HG03342 (cell line): ENCODE data around the gene SRP9.
"Not testable (repeated sequence)": the region's sequence is repeated elsewhere in the genome, so short reads cannot be mapped to it uniquely, and the experiment has no call there.

ENCODE experiments used
- ATAC-seq: cut with Tn5 transposase; IDR thresholded peaks from one replicate; pipeline ENCODE4 v1.9.1; 2021; ENCODE audit warnings: mild to moderate bottlenecking, moderate library complexity; ENCODE audit not compliant: unreplicated experiment

SRP9 gene

DNA sequence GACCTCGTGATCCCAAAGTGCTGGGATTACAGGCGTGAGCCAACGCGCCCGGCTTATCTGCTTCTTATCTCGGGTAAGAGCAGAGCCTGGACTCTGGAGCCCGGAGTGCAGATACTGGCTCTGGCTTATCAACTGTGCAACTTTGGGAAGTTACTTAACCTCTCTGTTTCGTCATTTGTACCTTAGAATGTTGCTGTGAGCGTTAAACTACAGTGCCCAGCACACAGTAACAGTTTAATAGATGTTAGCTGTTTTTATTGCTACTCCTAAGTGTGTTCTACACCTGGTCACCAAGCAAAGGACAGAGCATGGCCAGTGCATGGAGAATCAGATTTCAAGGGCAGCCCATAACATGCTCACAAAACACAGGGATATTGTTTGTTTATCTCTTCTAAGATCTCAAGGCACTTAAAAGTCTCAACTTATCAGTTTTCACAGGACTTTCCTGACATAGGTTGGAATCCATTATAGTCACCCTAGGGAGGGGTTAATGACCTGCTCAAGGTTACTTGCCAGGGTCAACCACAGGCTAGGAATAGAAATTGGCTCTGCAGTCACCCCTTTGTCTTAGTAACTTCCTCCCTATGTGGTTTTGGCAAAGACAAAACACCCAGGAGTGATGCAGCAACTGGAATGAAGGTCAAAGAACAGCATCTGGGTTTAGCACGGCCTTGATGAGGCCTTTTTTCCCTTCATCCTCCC, 22.5 kb upstream of the SRP9 start:
- no peak for ATAC-seq

DNA sequence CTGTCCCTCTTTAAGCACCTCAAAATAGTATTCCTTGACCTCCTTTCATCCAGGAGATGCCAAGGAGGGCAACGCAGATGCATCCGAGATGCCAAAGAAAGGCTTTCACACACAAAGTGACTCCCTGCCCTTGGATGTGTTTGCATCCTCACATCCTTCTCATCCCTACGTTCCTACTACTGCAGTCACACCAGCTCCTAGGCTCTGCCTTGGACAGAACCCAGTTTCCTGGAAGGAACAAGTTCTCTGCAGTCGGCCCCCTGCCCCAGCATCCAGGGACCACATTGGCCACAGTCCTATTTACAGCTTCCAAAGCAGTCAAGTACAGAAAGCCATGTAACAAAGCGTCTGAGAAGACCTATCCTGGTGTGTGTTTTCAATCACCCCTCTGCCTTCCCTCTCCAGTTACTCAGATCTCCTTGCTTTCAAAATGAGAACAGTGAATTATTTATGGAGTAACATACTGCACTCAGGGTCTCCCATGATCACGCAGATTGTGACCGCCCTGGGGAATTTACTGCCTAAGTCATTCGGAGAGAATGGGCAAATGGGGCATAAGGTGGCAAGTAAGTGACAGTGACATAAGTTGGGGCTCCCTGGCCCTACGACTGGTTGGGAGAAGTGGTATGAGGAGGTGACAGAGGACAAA, 21.8 kb upstream of the SRP9 start:
- ATAC-seq: no peak

DNA sequence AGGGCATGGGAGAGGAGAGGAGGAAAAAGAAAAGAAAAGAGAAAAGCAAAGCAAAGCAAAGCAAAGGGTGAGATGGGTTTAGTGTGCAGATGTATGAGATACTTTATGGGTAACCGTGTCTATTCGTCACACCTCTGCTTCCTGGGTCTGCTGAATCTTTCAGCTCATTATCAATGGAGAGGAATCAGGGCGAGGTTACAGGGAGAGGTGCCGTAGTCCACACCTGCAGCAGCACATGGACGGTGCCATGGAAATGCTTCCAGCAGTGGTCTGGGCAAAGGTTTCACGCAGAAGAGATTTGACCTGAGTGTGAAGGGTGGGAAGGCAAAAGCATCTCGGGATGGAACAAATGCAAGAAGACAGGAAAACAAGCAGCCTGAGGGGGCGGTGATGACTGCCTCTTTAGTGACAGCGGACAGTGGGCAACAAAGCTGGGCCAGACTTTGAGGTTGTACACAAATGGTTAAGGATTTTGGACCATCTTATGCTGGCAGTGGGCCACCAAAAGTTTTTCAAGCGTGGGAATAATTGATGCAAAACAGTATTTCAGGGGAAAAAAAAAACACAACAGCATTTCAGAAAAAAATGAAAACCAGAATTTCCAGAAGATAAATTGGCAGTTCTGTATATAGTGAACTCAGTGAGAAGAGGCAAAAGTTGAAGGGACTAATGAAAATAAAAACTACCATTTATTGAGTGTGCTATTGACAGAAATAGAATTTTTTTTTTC, 19.5 kb upstream of the SRP9 start:
- ATAC-seq: no peak

DNA sequence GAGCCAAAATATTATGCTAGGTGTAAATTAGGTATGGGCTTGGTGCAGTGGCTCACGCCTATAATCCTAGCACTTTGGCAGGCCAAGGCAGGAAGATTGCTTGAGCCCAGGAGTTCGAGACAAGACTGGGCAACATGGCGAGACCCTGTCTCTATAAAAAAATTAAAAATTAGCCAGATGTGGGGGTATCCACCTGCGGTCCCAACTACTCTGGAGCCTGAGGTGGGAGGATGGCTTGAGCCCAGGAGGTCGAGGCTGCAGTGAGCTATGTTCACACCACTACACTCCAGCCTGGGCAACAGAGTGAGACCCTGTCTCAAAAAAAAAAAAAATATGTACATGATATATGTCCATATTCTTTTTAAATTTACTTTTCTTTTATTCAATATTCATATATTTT, 17.7 kb upstream of the SRP9 start:
- ATAC-seq: not testable (repeated sequence)

DNA sequence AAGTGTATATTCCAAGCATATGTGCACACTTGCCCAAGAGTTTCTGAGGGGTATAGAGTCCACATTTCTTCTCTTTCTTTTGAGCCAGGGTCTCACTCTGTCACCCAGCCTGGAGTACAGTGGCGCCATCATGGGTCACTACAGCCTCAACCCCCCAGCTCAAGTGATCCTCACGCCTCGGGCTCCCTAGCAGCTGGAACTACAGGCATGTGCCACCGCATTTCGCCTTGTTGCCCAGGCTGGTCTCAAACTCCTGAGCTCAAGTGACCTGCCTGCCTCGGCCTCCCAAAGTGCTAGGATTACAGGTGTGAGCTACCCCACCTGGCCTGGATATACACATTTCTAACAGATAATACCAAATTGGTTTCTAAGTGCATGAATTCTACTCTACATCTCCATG, 17.1 kb upstream of the SRP9 start:
- no peak for ATAC-seq

DNA sequence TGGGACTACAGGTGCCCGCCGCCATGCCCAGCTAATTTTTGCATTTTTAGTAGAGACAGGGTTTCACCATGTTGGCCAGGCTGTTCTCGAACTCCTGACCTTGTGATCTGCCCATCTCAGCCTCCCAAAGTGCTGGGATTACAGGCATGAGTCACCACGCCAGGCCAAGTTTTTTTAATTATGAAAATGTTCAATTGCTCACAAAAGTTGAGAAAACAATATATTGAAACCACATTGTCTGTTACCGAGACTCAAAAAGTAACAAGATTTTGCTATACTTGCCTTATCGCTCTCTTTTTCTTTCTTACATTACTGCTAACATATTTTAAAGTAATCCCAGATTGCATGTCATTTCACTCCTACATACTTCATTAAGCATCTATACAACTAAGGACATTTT, 16.2 kb upstream of the SRP9 start:
- not testable (repeated sequence) for ATAC-seq

DNA sequence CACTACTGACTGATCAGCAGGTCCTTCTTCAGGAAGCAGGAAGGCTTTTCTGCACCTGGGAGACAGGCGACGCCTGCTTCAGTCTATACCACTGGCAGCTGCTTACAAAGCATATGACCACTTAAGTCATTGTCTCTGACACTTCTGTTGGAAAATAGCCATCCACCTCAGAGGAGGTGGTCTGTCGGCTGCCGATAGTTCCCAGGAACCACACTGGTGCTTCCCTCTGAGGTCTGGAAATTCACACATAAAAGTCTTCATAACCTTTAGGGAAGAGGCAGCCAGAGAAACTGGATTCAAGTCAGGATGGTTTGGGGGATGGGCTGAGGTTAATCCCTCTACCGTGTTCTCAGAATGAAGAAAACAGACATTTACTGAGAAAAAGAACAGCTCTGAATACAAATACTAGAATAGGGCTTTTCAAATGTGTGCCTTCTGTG, 15.6 kb upstream of the SRP9 start:
- no peak for ATAC-seq

DNA sequence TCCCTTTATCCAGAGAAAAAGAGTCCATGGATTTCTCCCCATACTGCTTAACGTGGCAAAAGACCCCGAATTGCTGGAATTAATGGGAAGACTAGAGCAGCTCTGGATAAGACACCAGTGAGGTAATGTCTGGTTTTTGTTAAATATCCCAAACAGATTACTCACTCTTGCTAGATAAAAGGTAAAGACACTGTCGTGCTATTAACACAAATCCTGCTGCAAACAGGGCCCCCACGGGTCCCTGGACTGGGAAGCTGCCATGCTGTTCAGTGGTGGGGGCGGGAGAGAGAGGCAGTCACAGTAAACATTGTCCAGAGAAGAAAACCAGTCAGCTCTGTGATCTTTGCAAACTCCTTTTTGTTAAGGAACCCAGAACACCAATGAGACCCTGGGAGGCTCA, 15.2 kb upstream of the SRP9 start:
- no peak for ATAC-seq

DNA sequence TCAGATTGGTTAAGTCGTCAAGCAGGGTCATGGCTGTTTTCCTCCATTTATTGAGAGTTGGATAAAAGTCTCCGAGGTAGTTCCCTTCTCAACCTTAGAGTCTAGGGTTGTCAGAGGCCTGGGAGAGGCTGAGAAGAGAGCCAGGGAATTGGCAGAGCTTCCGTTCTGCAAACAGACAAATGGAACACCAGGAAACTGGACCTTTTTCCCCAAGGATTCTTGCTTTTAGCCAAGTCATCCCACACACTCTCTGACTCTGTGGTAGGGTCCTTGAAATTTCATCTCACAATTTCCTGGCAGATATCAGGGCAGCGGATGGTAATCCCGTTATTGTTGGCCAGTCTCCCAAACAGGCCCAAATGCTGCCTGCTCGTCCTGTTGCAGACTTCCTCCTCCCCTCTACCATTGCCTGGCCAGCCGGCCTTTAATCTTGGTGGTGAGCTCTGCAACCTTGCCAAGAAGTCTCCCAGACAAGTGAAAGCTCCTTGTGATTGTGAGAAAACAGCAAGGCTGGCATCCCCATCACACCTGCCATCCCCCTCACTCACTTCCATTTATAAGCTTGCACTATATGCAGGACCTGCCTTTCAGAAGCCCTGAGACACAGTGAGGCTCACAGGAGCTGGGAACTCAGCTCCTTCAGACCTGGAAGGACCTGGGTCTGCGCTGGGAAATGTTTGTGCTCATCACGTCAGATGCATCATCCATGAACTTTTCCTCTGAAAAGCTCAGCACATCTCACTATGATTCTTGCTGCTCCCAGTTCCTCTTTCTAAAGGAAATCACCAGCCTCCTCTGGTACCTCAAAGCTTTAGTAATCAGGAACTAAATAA, 13.7 kb upstream of the SRP9 start:
- ATAC-seq: no peak

DNA sequence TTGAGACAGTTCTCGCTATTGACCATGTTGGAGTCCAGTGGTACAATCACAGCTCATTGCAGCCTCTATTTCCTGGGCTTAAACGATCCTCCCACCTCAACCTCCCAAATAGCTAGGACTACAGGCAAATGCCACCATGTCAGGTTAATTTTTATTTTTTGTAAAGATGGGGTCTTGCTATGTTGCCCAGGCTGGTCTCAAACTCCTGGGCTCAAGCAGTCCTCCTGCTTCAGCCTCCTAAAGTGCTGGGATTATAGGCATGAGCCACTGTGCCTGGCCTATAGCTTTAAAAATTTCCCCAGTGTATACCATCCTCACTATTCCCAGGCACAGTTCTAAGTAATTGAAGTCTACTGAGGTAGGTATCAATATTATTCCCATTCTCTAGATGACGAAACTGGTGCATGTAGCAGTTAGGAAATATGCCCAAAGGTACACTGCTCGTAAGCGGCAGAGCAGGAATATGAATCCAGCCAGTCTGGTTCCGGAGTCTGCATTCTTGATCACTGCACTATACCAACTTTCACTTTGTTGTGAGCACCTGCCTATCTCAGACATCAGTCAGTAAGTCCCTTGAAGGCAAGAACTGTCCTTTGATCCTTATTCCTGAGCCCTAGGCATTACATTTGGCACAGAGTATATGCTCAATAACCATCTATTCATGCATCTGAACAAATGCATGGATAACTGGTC, 11.5 kb upstream of the SRP9 start:
- ATAC-seq: no peak

DNA sequence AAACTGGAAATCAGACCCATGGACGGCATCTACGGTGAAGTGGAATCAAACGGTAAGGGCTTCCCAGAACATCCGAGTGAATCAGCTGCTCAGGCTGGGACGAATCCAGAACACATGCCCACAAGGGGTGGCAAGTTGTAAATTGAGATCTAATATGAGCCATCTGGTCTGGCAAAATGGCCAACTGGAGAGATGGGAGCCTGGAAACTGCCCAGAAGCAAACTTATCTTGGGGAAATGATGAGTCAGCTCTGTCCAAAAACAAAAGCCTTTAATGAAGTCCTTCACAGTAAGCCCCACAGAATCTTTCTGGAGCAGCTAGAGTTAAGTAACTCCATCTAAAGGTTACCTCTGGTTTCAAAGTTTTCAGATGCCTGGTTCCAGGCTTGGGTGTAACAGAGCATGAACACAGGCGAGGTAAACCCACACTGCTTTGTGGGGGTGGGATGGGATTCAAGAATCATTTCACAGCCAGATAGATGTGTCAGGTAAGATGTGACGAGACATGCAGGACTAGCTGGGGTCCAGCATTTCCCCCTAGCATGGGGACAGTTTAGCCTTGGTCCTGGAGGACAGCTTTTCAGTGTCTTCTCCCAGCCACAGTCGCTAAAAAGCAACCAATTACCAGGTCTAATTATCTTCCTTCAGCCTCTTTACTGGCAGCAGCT, 10.5 kb upstream of the SRP9 start:
- no peak for ATAC-seq

DNA sequence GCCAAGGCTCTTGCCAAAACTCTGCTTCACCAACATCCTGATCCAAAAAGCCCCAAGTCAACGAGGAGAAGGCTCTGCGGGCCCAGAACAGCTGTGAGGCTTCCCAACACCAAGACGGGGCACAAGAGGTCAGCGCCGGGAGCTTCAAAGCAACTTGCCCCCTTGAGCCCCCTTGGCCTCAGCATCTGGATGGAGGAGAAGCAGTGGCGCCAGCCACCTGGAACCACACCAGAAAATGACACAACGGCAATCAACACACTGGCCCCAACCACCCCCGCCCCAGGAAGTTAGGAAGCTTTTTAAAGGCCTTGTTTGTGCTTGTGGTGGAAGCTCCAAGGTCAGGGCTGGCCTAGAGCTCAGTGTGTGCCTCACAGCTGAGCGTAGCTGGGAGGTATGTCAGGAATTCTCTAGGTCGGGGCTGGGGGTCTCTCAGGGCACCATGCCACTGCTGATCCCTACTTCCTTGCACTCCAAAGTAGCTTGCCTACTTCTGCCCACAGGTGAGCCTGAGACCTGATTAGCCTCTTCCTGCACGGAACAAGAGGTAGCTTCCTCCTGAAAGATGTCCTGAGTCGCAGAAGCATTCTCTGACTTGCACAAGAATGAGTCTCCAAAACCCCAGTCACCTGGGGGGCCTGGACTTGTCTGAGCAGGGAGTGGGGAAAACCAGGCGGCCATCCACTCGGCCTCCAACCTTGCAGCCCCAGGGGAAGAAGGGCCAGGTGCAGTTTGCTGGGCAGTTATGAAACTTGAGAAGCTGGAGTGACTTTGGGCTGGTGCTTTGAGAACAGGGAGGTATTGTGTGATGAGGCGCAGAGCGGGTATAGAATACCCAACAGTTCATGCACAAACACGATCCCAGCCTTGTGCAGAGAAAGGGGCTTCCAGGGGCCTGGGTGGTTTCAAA, 9.7 kb upstream of the SRP9 start:
- ATAC-seq: no peak

DNA sequence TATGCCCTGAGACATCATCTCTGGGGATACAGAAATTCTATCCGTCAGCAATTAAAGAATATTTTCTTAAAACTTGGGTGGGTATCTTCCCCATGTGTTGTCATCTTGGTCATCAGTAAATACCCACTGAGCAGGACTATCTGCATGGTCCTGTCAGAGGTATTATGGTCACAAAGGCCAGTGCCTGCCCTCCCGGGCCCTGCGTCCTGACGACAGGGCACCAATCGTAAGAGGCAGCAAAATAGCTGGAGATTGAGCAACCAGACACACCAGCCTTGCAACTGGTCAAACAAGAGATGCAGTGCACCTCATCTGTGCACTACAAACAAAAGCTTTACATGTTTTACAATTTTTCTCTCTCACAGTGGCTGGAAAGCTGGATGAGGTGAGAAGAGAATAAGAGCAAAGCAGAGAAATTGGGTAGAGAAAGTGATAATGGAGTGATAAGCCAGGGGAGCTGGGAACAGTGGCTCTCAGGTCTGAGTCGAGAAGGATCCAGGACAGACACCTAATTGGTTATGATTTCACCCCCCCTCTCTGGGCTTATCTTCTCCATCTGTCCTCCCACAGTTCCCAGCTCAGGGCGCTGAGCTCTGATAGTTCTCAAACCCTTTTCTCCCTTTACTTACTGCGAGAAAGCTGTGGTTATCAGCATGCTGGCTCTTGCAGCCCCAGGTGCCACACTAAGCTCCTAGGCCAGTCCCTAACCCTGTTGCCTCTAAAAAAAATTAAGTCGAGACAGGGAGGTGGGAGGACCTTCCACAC, 8.8 kb upstream of the SRP9 start:
- ATAC-seq: no peak

DNA sequence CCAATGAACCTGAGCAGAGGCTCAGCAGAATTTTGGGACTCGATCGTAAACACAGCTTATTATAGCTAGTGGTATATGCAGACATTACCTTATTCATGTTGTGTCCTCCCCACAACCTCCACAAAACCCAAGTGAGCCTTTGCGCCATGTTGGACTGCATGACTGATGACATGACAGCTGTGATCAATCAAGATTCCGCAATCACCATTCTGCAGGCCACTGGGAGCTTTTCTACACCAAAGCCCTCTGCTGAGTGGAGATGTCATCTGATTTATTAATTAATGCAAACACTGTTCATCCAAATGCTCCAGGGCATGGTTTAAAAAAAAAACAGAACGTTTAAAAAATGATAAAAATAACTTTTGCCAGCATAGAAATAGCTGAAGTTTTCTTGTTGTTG, 7.9 kb upstream of the SRP9 start:
- no peak for ATAC-seq

DNA sequence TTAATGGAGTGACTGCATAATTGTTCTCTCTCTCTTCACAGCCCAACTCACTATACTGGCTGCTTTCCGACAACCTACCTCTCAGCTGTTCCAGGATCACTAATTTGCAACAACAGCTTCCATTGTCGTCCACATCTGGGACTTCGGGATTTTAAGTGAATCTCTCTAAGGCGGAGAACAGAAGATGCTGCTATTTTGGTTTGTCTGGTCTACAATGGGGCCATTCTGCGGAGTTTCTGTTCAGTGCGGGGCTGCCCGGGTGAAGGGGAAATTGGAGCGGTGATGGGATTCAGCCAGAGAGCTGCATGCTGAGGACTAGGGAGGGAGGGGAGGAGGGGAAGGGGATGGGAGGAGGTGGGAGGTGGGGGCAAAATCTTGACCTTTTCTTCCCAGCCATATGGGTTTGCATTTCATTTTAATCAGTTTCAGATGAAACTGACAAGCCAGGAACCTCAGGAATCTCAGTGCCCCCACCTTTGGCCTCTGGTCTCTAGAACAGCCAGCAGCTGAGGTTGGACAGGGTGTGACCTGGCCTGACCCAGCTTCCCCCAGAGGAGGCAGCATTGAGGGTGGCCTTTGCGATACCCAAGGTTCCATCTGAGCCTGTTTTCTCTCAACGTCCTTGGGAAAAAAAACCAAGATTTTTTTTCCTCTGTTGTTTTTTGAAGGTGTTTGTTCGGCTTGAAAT, 6.9 kb upstream of the SRP9 start:
- no peak for ATAC-seq

DNA sequence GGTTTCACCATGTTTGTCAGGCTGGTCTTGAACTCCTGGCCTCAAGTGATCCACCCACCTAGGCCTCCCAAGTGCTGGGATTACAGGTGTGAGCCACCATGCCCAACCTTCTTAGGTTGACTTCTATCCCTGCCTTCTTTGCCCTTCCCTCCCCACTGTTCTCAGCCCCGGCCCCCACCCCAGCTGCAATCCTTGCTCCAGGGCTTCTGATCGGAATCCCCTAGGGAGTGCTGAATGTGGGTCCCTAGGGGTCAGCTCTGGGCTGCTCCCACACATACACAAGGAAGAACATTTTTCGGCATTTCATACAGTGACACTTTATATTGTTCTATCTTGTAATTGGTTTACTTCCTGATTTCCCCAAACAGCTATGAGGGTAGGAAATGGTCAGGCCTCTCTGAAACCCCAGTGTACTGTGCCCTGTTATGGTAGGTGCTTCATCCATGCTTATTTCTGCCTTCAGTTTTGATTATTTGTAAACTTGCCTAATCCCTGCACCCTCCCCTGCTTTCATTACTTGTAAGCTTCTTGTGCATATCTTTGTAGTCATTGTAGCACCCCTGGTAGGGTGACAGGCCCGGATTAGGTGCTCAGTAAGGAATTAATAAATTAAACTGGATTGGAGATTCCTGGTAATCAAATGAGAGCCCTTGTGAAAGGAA, 5.8 kb upstream of the SRP9 start:
- ATAC-seq: no peak

DNA sequence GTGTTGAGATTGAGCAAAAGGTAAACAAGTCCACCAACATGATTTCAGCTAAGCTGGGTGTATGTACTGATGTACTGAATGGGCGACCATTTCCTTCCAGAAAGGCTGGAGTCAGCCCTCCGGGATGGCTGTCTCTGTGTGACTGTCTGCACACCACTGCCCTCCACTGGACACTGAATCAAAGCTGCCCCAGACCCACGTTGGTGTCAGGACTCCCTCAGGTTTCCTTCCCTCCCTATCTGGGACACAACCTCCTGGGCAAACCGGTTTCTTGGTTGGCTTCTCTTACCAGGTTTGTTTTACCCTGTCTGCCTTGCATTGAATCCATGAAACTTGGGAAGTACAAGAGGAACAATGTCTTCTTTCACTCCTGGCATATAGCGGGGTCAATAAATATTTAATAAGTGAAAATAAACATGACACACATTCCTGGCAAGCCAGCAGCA, 5.3 kb upstream of the SRP9 start:
- ATAC-seq: peak; percentile 61
